H54 (cell line): ENCODE results near the gene AKT2.

Experiments
- DNase-seq: peaks from one replicate; pipeline ENCODE4 v3.0.0; 2011; ENCODE audit warnings: low spot score, mixed read lengths; ENCODE audit not compliant: insufficient read length
- FAIRE-seq: peaks from 3 replicates; lab custom pipeline; 2011; peaks lifted over from hg19 to GRCh38; lab: Jason Lieb, UNC
- POLR2A ChIP-seq: IDR thresholded peaks from 2 replicates; pipeline ENCODE4 v1.6.1; 2011; ENCODE audit warnings: low read depth, mild to moderate bottlenecking, low read length

AKT2 gene

DNA sequence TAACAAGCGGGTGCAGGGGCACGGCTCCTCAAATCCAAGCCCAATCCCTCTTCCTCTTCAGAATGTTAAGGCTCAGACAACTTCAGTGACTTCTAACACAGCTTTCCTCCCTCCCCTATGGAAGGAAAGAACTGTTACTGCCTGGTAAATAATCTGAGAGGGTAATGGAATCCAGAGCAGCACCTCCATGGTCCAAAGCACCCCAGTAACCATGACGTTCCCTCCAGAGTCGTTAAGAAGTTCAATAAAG lies 969 bp downstream of the AKT2 start:
- TF ChIP-seq POLR2A, result no peak
- DNase-seq (no peak), FAIRE-seq (no peak)

DNA sequence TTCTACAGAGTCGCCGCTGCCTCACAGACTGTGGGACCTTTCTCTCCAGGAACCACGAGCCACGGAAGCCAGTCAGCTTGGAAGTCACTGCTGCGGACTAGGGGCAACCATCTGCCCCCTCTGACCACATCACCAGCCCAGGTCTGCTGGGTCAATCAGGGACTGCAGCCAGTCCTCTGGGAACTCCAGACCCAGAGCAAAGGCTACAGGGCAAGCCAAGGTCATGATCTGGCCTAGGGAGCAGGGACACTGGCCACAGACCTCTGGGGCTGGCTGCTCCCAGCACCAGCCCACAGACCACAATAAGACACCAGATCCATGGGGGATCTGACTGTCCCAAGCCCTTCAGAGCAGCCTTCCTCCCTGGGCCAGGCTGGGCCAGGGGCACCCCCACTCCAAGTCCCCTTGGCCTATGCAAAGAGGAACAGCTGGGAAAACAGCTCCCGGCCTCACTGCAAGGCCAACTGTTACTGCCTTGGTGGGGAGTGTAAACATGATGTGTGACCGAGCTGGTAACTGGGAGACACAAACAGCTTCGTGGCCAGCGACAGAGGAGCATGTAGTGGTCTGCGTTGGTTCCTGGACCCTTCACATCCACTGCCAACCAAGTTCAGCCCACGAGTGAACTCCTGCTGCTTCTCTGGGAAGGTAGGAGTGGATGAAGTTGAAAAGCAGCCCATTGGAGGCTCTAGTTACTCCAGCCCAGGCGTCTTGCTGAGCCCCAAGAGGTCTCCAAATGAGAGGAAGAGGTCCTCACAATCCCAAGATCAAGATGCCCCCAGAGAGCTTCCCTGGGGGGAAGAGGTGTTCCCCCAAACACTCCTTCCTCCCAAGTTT lies 1.5 kb downstream of the AKT2 start:
- FAIRE-seq, result no peak
- DNase-seq, result no peak
- TF ChIP-seq POLR2A, result no peak

DNA sequence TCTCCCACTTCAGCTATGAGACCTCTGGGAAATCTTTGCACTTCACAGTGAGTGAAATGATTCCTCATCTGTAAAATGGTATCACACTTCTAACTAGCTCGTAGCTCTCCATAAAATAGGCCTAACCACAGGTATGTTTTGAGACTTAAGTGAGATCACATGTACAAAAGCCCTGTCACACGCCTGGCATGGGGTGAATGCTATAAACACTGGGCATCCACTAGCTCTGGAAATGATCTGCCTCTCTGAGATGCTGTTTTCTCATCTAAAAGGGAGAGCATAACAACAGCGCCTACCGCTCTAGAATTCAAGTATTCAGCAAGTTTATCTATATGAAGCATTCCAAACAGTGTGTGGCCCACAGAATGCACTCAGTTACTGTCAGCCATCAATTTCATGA lies 2.2 kb downstream of the AKT2 start:
- DNase-seq, result no peak
- no peak for FAIRE-seq

DNA sequence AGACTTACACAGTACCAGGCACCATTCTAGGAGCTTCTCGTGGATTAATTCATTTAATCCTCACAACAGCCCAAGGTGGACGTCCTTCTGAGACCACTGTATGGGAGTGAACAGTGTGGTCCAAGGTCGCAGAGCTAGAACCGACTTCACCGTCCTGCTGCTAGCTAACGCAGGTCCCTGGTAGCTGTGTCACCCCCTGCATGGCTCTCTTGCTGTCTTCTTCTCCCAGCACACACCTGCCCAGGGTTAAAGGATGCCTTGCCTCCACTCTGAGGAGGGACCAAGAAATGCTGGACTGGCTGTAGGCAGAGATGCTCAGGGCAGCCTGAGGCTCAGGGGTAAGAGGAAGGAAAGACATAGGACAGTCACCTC lies 3.0 kb downstream of the AKT2 start:
- FAIRE-seq, result no peak
- no peak for DNase-seq

More for the DNA sequence above, 2.2 kb downstream of the AKT2 start:
- TF ChIP-seq POLR2A, result no peak

DNA sequence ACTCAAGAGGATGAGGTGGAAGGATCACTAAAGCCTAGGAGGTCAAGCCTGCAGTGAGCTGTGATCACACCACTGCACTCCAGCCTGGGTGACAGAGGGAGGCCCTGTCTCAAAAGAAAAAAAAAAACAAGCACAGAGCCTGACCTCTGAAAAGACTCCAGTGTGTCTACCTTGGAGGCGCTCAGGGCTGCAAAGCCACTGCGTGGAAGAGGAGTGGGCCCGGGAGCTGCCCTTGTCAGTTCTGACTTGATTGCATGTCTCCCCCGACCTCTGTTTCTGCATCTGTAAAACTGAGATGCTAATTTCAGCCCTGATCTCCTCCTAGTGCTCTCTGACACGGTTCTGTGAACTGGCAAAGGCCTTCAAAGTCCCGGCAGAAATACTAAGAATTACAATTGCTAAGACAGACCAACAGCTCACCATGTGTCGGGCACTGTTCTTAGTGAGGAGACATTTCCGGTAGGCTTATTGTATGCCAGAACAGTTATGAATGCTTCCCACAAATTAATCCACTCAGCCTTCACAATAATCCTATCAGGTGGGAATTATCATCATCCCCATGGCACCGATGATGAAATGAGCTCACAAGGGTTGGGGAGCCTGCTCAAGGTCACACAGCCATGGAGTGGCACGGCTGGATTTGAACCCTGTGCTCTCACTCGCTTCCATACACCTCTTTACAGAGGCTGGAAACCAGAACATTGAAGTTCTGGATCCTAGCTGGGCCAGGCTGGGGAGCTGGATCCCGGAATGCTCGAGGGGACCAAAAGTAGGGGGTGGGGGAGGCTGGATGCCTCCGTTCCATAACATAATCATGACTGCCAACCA lies 3.5 kb downstream of the AKT2 start:
- TF ChIP-seq POLR2A, result no peak
- no peak for DNase-seq
- FAIRE-seq, result no peak

More for the DNA sequence above, 3.0 kb downstream of the AKT2 start:
- no peak for TF ChIP-seq POLR2A

DNA sequence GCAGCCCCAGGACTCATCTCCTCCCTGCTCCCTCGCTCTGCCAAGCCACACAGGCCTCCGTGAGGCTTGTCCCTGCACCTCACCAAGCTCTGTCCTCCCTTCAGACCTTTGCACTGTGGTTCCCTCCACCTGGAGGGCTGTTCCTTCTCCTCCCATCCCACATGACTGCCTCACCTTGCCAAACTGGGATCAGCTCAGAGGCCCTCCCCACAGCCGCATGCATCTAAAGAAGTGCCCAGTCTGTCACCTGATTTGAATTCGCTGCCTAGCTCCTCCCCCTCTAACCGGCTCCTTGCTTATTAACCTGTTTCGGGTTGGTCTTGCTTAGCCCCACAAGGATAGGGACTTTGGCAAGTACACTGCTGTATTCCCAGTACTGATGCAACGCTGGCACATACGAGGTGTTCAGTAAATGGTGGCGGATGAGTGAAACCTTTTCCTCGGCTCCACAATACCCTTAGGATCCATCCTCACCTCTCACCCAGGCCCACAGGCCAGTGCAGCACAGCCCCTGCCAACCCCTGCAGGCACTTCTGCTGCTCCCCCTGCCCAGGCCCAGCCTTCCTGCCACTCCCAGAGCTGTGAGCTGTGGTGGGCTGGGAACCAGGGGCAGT lies 4.4 kb downstream of the AKT2 start:
- FAIRE-seq (no peak), DNase-seq (no peak)
- no peak for TF ChIP-seq POLR2A

DNA sequence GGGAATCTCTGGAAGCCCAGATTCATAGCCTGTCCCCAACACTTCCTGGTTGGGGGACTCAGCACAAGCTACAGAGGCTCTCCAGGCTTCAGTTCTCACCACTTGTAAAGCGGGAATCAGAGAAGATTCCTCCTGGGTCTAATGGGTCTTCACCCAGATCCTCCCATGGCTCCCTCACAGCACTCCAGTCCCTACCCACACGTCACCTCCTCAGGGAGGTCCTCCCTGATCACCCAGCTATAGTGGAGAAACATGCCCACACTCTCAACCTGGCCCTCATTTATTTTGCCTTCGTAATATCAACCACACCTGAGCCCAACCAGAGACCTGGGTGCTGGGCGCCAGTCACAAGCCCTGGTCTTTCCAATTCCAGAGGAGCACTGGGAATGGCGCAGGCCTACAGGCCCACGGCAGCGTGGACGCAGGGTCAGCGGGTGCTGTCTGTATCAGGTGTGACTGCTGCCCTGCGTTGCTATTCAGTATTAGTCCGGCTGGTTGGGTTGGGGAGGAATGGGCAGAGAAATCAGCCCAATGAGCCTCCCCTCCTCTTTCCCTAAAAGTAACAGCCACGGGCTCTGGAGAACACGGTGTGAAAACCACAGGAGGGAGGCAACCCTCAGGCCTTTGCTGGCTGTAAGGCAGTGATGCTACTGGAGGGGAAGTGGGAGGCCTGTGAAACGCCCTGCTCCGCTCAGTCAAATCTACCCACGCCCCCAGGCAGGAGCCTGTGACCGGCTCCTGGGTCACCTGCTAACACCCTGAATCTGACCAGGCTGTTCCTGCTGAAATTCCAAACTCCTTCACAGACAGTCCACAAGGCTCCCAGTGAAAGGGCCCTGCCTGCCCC lies 5.2 kb downstream of the AKT2 start:
- DNase-seq, result no peak
- FAIRE-seq, result no peak

DNA sequence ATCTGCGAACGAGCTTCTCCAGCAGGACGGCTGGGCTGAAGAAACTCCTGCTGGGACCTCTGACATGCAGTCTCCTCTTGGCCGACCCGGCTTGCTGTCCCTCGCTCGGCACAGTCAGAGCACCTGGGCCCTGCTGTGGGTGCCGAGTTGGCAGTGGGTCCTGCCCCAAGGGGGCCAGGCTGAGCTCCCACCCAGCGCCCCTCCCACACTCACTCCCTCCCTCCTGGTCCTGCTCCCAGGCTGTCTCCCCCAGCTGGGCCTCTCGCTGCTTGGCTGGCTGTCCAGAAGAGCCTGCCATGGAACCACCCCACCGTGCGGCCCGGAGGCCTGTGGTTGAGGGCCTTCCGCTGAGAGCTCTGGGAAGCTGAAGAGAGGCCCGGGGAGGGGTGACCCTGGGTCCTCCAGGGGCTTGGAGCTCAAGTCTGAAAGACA lies 6.0 kb downstream of the AKT2 start:
- no peak for TF ChIP-seq POLR2A
- no peak for FAIRE-seq
- no peak for DNase-seq

More for the DNA sequence above, 5.2 kb downstream of the AKT2 start:
- no peak for TF ChIP-seq POLR2A

DNA sequence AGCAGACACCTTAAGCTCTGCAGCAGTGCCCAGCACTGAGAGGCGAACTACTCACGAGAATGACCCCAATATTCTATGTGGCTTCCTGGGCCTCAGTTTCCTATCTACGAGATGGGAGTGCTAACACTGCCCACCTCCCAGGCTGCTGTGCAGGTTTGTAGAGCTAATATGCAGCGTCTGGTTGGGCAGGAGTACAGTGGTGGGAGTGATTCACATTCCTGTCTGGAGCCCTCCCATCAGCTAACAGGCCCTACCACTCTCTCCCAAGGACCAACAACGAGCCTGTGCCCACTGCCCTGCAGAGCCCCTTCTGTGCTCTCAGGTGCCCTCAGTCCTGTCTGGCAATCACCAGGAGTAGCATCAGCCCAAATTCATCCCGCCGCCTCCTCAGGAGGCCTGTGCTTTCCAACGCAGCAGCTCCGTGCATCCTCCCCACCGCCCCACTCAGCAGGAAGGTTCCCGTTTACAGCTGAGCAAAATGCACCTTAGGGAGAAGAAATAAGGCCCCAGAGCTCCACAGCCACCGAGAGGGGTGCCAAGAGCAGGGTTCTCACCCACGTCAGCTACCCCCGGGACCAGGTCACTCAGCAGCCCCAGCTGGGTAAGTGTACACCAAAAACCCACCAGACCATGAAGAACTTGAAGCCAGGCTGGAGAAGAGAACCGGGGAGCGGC lies 6.6 kb downstream of the AKT2 start:
- FAIRE-seq (no peak), DNase-seq (no peak)
- TF ChIP-seq POLR2A, result no peak

DNA sequence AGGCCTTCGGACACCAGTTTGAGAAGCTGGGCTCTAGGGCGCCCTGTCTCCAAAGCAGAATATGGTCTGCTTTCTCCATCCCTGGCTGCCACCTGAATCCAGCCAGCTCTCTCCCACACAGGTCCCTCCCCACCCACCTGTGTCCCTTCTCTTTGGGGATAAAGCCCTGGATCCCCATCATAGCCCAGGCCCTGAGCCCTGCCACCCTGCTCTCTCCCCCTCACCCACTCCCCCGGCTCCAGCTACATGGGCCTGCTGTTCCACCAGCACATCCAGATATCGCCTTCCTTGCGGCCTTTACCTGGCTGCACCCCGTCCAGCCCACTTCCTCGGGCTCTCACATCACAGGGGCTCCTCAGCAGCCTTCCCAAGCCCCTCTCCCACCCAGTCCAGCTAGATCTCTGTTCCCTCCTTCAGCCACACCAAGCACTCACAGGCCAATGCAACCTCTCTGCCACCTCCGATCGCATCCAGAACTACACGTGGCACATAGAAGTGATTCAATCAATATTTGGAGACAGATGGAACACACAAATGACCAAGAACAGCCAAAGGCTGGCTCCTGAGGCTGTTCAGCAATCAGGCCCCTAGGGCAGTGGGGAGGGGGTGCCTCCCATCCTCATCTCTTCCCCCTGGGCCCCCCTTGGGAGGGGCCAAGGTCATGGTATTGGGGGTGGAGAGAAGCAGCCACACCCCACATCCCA lies 7.6 kb downstream of the AKT2 start:
- FAIRE-seq (no peak), DNase-seq (no peak)
- no peak for TF ChIP-seq POLR2A

DNA sequence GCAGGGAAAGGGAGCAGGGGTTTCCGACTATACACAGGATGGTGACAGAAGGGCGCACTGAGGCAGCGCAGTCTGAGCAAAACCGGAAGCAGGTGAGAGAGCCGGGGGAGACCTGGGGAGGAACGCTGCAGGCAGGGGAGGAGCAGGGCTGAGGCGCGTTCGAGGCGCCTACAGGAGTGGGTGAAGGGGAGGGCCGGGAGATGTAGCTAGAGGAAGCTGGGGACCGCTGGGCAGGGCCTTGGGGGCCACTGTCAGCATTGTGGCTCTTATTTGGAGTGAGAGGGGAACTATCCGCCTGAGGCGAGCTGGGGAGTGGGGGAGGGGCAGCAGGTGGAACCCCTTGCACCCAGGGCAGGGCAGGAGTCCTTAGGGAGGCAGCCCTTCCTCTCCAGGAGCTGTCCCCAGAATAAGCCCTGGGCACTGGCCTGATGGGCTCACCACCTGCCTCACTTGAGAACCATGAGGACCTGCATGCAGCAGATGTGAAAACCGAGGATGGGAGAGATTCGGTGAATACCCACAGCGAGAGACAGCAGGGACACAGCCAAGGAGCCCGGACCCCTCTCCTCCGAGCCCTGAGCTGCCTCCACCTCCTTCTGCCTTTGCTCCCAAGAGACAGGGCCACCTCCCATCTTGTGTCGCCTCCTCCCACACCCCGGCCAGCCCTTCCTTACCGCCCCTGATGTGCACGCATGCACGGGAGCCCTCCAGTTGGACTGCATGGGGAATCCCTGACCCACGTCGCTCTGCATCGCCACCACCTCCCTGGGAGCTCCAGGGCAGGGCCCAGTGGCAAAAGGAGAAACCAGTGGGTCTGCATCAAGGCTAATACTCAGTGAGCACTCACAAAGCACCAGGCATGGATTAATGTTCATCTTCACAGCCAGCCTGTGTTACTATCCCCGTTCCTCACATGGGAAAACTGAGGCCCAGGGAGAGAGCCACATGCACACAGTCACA lies 10.3 kb downstream of the AKT2 start:
- no peak for FAIRE-seq
- no peak for TF ChIP-seq POLR2A
- no peak for DNase-seq
